ENCODE measurements around the gene DLG1.

GRCh38 chr3:197317250-197317963 lies 19.0 kb upstream of the DLG1 start:
- TF ChIP-seq POLR2AphosphoS5 (IDR thresholded peaks at IDR 0.05; ENCODE audit: insufficient read depth in 1 of 2, low read depth in 1 of 2) = peak in 1 of 2 donors; percentile 50
- TF ChIP-seq CTCF (IDR thresholded peaks at IDR 0.05) = no peak
- no peak for TF ChIP-seq POLR2A (IDR thresholded peaks at IDR 0.05)
